ENCODE results near the gene ESRRB. TPM values are rescaled to one million over a fixed set of nuclear protein-coding genes. Genes with fewer than 3 reads are reported as not detected.

ESRRB gene
- total RNA-seq, 1 donor from 2014 or later: 1.7 TPM

- TF ChIP-seq CTCF (IDR thresholded peaks at IDR 0.05; ENCODE audit: partially characterized antibody, unreplicated experiment): no peak
- Mint-ChIP-seq H3K27ac (ENCODE audit: unreplicated experiment) (no peak overlapping the region), H3K4me3 (ENCODE audit: unreplicated experiment) (peak overlapping the region; percentile 5), H3K4me1 (ENCODE audit: low read depth, unreplicated experiment) (peaks cover 9% of the 10 kb centered on the region), H3K27me3 (ENCODE audit: unreplicated experiment) (peaks cover 3% of the 10 kb centered on the region), H3K36me3 (ENCODE audit: unreplicated experiment) (peaks cover 9% of the 10 kb centered on the region), H3K9me3 (ENCODE audit: unreplicated experiment) (peaks cover 12% of the 10 kb centered on the region)
- DNase-seq: no peak
Measured at GRCh38 chr14:76336876-76337275, 39.1 kb upstream of the ESRRB start.

- H3K4me1 Mint-ChIP-seq (ENCODE audit: low read depth, unreplicated experiment): peaks cover 9% of the 10 kb centered on the region
- H3K4me3 Mint-ChIP-seq (ENCODE audit: unreplicated experiment): no peak overlapping the region
- H3K27me3 Mint-ChIP-seq (ENCODE audit: unreplicated experiment): peaks cover 5% of the 10 kb centered on the region
- no peak for DNase-seq
- H3K27ac Mint-ChIP-seq (ENCODE audit: unreplicated experiment): no peak overlapping the region
- peaks cover 12% of the 10 kb centered on the region for H3K9me3 Mint-ChIP-seq (ENCODE audit: unreplicated experiment)
- no peak for TF ChIP-seq CTCF (IDR thresholded peaks at IDR 0.05; ENCODE audit: partially characterized antibody, unreplicated experiment)
- H3K36me3 Mint-ChIP-seq (ENCODE audit: unreplicated experiment): peaks cover 12% of the 10 kb centered on the region
Measured at GRCh38 chr14:76337635-76338545, 38.0 kb upstream of the ESRRB start.

- Mint-ChIP-seq H3K4me1 (ENCODE audit: low read depth, unreplicated experiment) (peaks cover 7% of the 10 kb centered on the region), H3K27me3 (ENCODE audit: unreplicated experiment) (peaks cover 4% of the 10 kb centered on the region), H3K27ac (ENCODE audit: unreplicated experiment) (no peak overlapping the region), H3K9me3 (ENCODE audit: unreplicated experiment) (peaks cover 12% of the 10 kb centered on the region), H3K4me3 (ENCODE audit: unreplicated experiment) (no peak overlapping the region), H3K36me3 (ENCODE audit: unreplicated experiment) (peaks cover 15% of the 10 kb centered on the region)
- no peak for DNase-seq
- no peak for TF ChIP-seq CTCF (IDR thresholded peaks at IDR 0.05; ENCODE audit: partially characterized antibody, unreplicated experiment)
Measured at GRCh38 chr14:76339728-76340615, 36.0 kb upstream of the ESRRB start.

- no peak for DNase-seq
- TF ChIP-seq CTCF (IDR thresholded peaks at IDR 0.05; ENCODE audit: partially characterized antibody, unreplicated experiment): no peak
- Mint-ChIP-seq H3K4me3 (ENCODE audit: unreplicated experiment) (no peak overlapping the region), H3K4me1 (ENCODE audit: low read depth, unreplicated experiment) (peaks cover 6% of the 10 kb centered on the region), H3K36me3 (ENCODE audit: unreplicated experiment) (peaks cover 7% of the 10 kb centered on the region), H3K27ac (ENCODE audit: unreplicated experiment) (no peak overlapping the region), H3K9me3 (ENCODE audit: unreplicated experiment) (peaks cover 5% of the 10 kb centered on the region), H3K27me3 (ENCODE audit: unreplicated experiment) (peaks cover 5% of the 10 kb centered on the region)
Measured at GRCh38 chr14:76343386-76343785, 32.6 kb upstream of the ESRRB start.
